WTC11 (cell line): Measurements from ENCODE around the gene KITLG. TPM values are rescaled to one million over a fixed set of nuclear protein-coding genes. Genes with fewer than 3 reads are reported as not detected.

ENCODE experiments used
- ATAC-seq: fragments of 200-7000 bp; cut with Tn5 transposase; 2 replicates; pipeline ENCODE4 v1.10.0; 2021; ENCODE audit warnings: mild to moderate bottlenecking, moderate library complexity
- CTCF ChIA-PET: fragments of 300-600 bp; sonication (Branson Sonifier 250); formaldehyde crosslinking; loops from one replicate; lab custom pipeline; 2021; ENCODE audit warnings: antibody characterized with exemption; lab: Charles Lee
- POLR2A ChIA-PET: fragments of 350-600 bp; sonication (Branson Sonifier 250); formaldehyde crosslinking; loops from one replicate; lab custom pipeline; 2021; ENCODE audit warnings: antibody characterized with exemption; lab: Charles Lee
- DNase-seq: peaks from one replicate; pipeline ENCODE4 v3.0.0; 2021; ENCODE audit warnings: low spot score
- H3K27ac Mint-ChIP-seq: 2 replicates; pipeline ENCODE4 v1.8.0; 2021; ENCODE audit warnings: mixed read lengths
- H3K27me3 Mint-ChIP-seq: 2 replicates; pipeline ENCODE4 v1.8.0; 2021; ENCODE audit warnings: low read depth, mild to moderate bottlenecking, moderate library complexity, mixed read lengths
- H3K36me3 Mint-ChIP-seq: 2 replicates; pipeline ENCODE4 v1.8.0; 2021; ENCODE audit warnings: mixed read lengths
- H3K4me1 Mint-ChIP-seq: 2 replicates; pipeline ENCODE4 v1.8.0; 2022; ENCODE audit warnings: mixed read lengths
- H3K4me3 Mint-ChIP-seq: 2 replicates; pipeline ENCODE4 v1.8.0; 2021; ENCODE audit warnings: mild to moderate bottlenecking, moderate library complexity, mixed read lengths
- H3K9me3 Mint-ChIP-seq: 2 replicates; pipeline ENCODE4 v1.8.0; 2021; ENCODE audit warnings: mixed read lengths
- CREB1 ChIP-seq: sonication (generic); formaldehyde crosslinking; IDR thresholded peaks from 2 replicates; pipeline ENCODE4 v1.8.0; 2023; ENCODE audit warnings: mild to moderate bottlenecking, missing genetic modification reagents
- FOXK1 ChIP-seq: sonication (generic); formaldehyde crosslinking; IDR thresholded peaks from 2 replicates; pipeline ENCODE4 v1.8.0; 2022; ENCODE audit warnings: mild to moderate bottlenecking, moderate library complexity, missing genetic modification reagents
- GRHL2 ChIP-seq: fragments of 250-450 bp; sonication (Bioruptor Pico); IDR thresholded peaks from 2 replicates; pipeline ENCODE4 v1.8.0; 2022; ENCODE audit warnings: mild to moderate bottlenecking, moderate library complexity; ENCODE audit not compliant: insufficient replicate concordance, severe bottlenecking
- KAT7 ChIP-seq: sonication (generic); formaldehyde crosslinking; IDR thresholded peaks from 2 replicates; pipeline ENCODE4 v1.8.1; 2023; ENCODE audit warnings: missing genetic modification reagents, mild to moderate bottlenecking, borderline replicate concordance
- MXD4 ChIP-seq: fragments of 250-450 bp; sonication (Bioruptor Pico); IDR thresholded peaks from 2 replicates; pipeline ENCODE4 v1.8.0; 2021; ENCODE audit warnings: mild to moderate bottlenecking, moderate library complexity, borderline replicate concordance
- TP53 ChIP-seq: sonication (generic); formaldehyde crosslinking; IDR thresholded peaks from 2 replicates; pipeline ENCODE4 v1.8.1; 2023; ENCODE audit warnings: mild to moderate bottlenecking, missing genetic modification reagents
- total RNA-seq: library from RNA; stranded (reverse); gene quantifications from 3 replicates; pipeline ENCODE4 v1.2.3, GENCODE V29; 2021
- TF ChIP-seq, protein P1 (sequence below): sonication (generic); formaldehyde crosslinking; IDR thresholded peaks from 2 replicates; pipeline ENCODE4 v1.8.1; 2023; ENCODE audit warnings: mild to moderate bottlenecking, moderate library complexity, missing genetic modification reagents
- TF ChIP-seq, protein P2 (sequence below): sonication (generic); formaldehyde crosslinking; IDR thresholded peaks from 2 replicates; pipeline ENCODE4 v1.8.0; 2022; ENCODE audit warnings: mild to moderate bottlenecking, missing genetic modification reagents
- TF ChIP-seq, protein P3 (sequence below): sonication (generic); formaldehyde crosslinking; IDR thresholded peaks from 2 replicates; pipeline ENCODE4 v1.8.0; 2022; ENCODE audit warnings: mild to moderate bottlenecking, missing genetic modification reagents
- TF ChIP-seq, protein P4 (sequence below): sonication (generic); formaldehyde crosslinking; IDR thresholded peaks from 2 replicates; pipeline ENCODE4 v1.8.1; 2023; ENCODE audit warnings: mild to moderate bottlenecking, missing genetic modification reagents

The KITLG gene
- total RNA-seq, 1 experiment from 2014 or later, result 12.5 TPM

DNA sequence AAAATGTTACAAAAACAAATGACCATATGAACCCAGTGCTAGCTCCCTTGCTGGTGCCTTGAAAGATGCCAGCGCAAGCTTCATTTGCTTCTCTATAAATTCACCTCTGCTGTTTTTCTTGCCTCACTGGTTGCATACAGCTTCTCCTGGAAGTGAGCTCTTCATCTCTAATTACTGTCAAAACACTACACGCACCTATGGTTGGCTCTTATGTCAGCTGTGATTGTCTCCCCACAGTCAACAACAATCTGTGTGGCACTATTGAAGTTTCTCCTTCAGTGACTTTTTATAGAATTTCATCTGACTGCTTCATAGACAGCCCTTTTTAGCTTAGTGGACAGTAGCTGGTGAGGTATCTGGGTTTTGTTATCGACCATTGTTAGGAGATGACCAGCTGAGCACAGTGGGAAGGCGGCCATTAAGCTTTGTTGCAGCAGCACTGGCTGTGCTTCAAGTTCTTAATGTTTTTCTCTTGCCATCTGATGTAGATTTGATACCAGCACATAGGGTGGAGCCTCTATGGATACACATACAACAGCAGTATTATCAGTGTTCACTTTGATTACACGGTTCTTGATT is 131.8 kb downstream of the KITLG start (continued):
- TF ChIP-seq FOXK1, result no peak

DNA sequence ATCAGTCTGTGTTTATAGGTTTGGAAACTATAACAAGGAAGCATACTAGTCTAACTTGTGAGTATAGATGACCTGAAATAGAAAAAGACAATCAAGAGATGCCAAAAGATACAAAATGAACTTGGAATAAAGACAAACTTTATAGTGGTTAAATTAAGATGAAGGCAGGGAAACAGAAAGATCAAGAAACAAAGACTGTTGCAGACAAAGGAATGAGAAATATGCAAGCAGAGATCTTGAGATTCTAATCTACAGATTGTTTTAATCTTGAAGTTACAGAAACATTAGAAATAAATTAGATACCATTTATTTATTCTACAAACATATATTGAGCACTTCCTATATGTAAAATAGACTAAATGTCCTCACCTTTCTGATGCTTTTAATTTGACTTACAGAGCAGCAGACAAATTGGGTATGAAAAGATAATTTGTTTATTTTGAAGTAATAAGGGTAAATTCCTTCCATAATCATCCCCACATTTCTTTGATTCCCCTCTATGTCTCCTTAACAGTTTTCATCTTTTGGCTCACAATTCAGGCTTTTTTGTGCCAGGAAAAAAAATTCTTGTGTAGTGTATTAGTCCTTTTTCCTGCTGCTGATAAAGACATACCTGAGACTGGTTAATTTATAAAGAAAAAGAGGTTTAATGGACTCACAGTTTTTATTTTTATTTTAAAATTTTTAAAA is 134.4 kb downstream of the KITLG start:
- H3K36me3 Mint-ChIP-seq, result no peaks in the 10 kb centered on the region
- no peak overlapping the region for H3K4me3 Mint-ChIP-seq
- DNase-seq (no peak), ATAC-seq (no peak)
- CTCF ChIA-PET, result no interaction called here
- peaks cover 8% of the 10 kb centered on the region for H3K9me3 Mint-ChIP-seq
- no peak overlapping the region for H3K27ac Mint-ChIP-seq
- TF ChIP-seq GRHL2 (CRISPR knock-in tag), result no peak
- no peak for TF ChIP-seq KAT7 (CRISPR knock-in tag)
- TF ChIP-seq MXD4 (CRISPR knock-in tag), result no peak
- TF ChIP-seq, protein P1, sequence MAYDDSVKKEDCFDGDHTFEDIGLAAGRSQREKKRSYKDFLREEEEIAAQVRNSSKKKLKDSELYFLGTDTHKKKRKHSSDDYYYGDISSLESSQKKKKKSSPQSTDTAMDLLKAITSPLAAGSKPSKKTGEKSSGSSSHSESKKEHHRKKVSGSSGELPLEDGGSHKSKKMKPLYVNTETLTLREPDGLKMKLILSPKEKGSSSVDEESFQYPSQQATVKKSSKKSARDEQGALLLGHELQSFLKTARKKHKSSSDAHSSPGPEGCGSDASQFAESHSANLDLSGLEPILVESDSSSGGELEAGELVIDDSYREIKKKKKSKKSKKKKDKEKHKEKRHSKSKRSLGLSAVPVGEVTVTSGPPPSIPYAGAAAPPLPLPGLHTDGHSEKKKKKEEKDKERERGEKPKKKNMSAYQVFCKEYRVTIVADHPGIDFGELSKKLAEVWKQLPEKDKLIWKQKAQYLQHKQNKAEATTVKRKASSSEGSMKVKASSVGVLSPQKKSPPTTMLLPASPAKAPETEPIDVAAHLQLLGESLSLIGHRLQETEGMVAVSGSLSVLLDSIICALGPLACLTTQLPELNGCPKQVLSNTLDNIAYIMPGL (CRISPR knock-in tag), result no peak
- no peak for TF ChIP-seq CREB1
- TF ChIP-seq, protein P2, sequence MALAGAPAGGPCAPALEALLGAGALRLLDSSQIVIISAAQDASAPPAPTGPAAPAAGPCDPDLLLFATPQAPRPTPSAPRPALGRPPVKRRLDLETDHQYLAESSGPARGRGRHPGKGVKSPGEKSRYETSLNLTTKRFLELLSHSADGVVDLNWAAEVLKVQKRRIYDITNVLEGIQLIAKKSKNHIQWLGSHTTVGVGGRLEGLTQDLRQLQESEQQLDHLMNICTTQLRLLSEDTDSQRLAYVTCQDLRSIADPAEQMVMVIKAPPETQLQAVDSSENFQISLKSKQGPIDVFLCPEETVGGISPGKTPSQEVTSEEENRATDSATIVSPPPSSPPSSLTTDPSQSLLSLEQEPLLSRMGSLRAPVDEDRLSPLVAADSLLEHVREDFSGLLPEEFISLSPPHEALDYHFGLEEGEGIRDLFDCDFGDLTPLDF (CRISPR knock-in tag), result no peak
- TF ChIP-seq, protein P3, sequence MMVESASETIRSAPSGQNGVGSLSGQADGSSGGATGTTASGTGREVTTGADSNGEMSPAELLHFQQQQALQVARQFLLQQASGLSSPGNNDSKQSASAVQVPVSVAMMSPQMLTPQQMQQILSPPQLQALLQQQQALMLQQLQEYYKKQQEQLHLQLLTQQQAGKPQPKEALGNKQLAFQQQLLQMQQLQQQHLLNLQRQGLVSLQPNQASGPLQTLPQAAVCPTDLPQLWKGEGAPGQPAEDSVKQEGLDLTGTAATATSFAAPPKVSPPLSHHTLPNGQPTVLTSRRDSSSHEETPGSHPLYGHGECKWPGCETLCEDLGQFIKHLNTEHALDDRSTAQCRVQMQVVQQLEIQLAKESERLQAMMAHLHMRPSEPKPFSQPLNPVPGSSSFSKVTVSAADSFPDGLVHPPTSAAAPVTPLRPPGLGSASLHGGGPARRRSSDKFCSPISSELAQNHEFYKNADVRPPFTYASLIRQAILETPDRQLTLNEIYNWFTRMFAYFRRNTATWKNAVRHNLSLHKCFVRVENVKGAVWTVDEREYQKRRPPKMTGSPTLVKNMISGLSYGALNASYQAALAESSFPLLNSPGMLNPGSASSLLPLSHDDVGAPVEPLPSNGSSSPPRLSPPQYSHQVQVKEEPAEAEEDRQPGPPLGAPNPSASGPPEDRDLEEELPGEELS (CRISPR knock-in tag), result no peak
- POLR2A ChIA-PET, result no interaction called here
- H3K4me1 Mint-ChIP-seq, result peaks cover 20% of the 10 kb centered on the region
- no peaks in the 10 kb centered on the region for H3K27me3 Mint-ChIP-seq

DNA sequence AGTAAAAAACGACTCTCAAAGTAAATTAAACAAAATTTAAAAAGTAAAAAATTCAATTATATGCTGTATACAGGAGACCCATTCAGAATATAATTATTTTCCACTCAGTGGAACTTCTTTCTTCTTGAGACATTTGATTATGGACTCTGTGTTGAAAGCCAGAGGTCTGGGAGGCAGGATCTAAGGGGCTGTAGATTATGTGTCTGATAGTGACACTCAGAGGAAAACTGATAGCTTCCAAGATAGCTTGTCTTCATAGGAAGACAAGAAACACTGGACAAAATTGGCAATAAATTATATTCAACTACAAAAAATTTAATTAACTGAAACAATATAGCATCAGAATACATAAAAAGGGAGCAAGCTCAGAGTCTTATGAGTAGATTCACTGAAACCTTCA is 135.8 kb downstream of the KITLG start:
- DNase-seq (no peak), ATAC-seq (no peak)
- Mint-ChIP-seq H3K9me3 (peaks cover 22% of the 10 kb centered on the region), H3K27ac (no peak overlapping the region), H3K36me3 (peaks cover 4% of the 10 kb centered on the region), H3K4me3 (no peak overlapping the region), H3K4me1 (peaks cover 11% of the 10 kb centered on the region), H3K27me3 (no peaks in the 10 kb centered on the region)
- POLR2A ChIA-PET, result no interaction called here
- TF ChIP-seq, protein P4, sequence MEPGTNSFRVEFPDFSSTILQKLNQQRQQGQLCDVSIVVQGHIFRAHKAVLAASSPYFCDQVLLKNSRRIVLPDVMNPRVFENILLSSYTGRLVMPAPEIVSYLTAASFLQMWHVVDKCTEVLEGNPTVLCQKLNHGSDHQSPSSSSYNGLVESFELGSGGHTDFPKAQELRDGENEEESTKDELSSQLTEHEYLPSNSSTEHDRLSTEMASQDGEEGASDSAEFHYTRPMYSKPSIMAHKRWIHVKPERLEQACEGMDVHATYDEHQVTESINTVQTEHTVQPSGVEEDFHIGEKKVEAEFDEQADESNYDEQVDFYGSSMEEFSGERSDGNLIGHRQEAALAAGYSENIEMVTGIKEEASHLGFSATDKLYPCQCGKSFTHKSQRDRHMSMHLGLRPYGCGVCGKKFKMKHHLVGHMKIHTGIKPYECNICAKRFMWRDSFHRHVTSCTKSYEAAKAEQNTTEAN (CRISPR knock-in tag), result no peak
- TF ChIP-seq TP53, result no peak
- CTCF ChIA-PET, result no interaction called here
